Left colon (tissue), 2 donors: ENCODE measurements around the gene IQSEC1. TPM values are rescaled to one million over a fixed set of nuclear protein-coding genes. Genes with fewer than 3 reads are reported as not detected.
A peak's percentile ranks its signal among the peaks of the same experiment; 100 is the strongest.

Source experiments
- ATAC-seq: fragments of 200-7000 bp; cut with Tn5 transposase; one replicate; pipeline ENCODE4 v1.9.1; 2020; ENCODE audit warnings: mild to moderate bottlenecking, moderate library complexity
- DNase-seq, 2 donors: peaks; one replicate each; pipeline ENCODE4 v3.0.0-alpha.2; 2020
- intact Hi-C, 2 donors: fragments of 100-400 bp; cut with DNase I in 1 of 2; cut with micrococcal nuclease in 1 of 2; formaldehyde crosslinking; loops; one replicate each; pipeline versions ENCODE4 v1.11.2 to v1.14.0; 2022; cut with DNase I, micrococcal nuclease
- total RNA-seq, 2 donors: library from RNA; stranded (reverse); fragmentation: NEBNext Ultra II Directional; extraction: Animal tissue kit (Norgen Biotek cat#: 25700); gene quantifications; one replicate each; pipeline ENCODE4 v1.2.1, GENCODE V29; 2021
- donor health status: DM: no; HTN: no; CAD: no.
- donor health status: DM: yes; HTN: yes; CAD: no.

IQSEC1 gene
- total RNA-seq, 2 donors from 2014 or later: 17.2 to 23.6 TPM

DNA sequence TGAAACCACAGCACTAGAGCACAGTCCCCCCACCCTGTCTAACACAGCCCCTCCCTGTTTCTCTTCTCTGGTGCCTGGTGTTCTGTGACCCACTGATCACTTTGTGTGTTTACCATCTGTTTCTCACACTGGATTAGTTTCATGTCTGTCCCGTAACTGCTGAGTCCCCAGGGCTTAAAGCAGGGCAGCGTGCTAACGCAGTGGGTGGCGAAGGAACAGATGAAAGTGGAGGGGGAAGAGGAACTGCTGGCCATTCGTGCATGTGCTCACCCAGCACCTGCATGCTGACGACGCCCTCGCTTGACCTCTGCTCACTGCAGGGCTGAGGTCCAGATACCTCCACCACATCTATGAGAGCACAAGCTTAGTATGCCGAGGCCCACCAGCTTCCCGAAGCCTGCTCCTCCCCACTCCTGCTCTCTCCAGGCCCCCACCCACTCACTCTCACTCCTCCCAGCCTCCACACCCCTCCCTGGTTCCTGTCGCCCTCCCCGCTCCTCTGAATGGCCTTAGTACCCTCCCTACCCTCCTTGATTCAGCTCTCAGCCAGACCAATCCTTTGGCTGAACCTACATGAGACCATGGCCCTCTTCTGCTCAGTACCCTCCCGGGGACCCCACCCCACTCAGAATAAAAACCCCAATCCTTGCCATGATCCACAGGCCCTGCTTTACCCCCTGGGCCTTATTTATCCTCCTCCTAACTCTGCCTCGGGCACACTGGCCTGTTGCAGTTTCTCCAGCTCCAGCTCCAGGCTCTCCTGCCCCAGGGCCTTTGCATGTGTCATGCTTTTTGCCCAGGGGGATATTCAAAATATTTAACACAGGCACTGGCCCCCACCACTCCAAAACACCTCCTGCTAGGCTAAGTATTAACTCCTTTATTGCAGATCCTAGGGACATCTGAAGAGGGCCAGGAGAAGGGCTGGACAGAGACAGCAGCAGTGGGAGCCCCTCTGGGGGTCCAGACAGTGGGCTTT, 15.1 kb upstream of the IQSEC1 start:
- intact Hi-C loops: no loop called here
- DNase-seq (peak in 1 of 2 donors; percentile 35), ATAC-seq (no peak)

DNA sequence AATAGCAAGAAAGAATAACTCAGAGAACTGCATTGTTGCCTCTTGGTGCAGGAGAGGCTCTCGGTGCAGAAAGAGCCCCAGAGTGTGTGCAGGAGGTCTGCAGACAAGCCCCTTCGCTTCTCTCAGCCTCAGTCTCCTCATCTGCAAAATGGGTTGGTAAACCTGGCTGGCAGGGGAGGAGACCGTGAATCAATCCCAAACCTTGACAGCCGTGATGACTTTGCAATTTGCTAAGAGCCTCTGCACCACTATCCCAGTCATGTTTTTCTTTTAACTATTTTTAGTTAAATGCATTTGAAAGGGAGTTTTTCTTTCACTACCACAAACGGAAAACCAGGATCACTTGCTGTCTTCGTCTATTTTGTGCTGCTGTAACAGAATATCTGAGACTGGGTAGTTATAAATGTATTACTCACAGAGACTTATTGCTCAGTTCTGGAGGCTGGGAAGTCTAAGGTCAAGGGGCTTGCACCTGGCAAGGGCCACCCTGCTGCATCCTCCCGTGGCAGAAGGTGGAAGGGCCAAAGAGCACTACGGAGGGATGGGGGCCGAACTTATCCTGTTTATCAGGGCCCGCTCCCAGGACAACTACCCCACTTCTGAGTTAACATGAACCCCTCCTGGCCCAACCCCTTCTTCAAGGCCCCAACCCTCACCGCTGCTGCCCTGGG, 14.2 kb upstream of the IQSEC1 start:
- no peak for DNase-seq
- intact Hi-C loops: no loop called here
- no peak for ATAC-seq

DNA sequence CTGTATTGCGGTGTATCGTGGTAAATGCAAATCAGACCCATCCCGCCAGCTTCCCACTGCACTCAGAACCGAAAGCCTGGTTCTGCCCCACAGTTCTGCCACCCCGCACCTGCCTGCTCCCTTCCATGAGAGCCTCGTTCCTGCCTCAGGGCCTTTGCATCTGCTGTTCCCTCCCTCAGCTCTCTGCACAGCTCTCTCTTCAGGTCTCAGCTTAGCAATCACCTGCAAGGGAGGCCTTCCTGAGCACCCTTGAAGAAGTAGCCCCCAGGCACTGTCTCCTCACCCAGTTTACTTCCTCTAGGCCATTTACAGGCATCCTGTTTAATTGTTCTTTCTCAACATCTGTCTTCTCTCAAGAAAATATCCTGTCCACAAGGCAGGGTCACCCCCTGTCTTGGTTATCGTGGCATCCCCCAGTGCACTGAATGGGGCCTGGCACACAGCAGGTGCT, 13.3 kb upstream of the IQSEC1 start:
- ATAC-seq: no peak
- DNase-seq: no peak
- intact Hi-C loops: no loop called here

DNA sequence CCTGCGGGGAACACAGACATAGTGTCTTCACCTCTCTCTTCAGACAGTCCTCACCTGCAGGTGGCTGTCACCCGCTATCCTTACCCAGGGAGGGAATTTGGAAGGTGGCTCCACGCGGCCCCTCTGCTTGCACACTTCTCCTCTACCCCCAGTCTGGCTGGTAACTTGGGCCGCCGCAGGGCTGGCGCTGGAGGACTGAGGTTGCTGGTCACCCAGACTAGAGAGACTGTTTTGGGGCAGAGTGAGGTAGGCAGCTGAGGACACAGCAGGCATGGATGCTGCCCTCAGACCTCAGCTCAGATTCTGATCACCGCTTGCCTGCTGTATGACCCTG, 12.6 kb upstream of the IQSEC1 start:
- no peak for DNase-seq
- intact Hi-C loops: no loop called here
- ATAC-seq: no peak

- DNase-seq: no peak
- intact Hi-C loops: no loop called here
- no peak for ATAC-seq
Observed at GRCh38 chr3:13085081-13085845, 12.0 kb upstream of the IQSEC1 start.

DNA sequence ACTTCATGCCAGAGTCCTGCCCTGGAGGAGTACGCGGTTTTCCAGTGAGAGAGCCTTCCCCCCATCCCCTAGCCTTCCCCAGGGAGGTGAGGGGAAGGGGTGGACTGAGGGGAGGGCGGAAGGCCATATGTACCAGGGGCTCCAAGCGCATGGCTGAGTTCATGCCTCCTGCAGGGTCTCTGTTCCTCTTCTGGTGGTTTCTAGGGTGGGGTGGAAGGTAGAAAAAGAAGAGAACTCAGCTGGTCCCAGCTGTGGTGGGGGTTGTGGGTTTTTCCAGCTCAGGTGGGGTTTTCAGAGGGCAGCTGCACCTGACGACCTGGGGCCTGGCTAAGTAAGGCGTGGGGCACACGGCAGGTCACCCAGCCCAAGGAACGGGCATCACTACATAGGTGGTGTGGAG, 10.7 kb upstream of the IQSEC1 start:
- intact Hi-C loops: no loop called here
- ATAC-seq: no peak
- DNase-seq: no peak

- intact Hi-C loops: no loop called here
- DNase-seq: no peak
- ATAC-seq: no peak
Observed at GRCh38 chr3:13083254-13083653, 10.0 kb upstream of the IQSEC1 start.

GRCh38 chr3:13082677-13083076, 9.4 kb upstream of the IQSEC1 start:
- ATAC-seq: no peak
- no peak for DNase-seq
- intact Hi-C loops: no loop called here

- no peak for DNase-seq
- no peak for ATAC-seq
- intact Hi-C loops: no loop called here
Observed at GRCh38 chr3:13081603-13082360, 8.6 kb upstream of the IQSEC1 start.

- intact Hi-C loops: no loop called here
- DNase-seq: no peak
- ATAC-seq: no peak
Observed at GRCh38 chr3:13080591-13080990, 7.4 kb upstream of the IQSEC1 start.

DNA sequence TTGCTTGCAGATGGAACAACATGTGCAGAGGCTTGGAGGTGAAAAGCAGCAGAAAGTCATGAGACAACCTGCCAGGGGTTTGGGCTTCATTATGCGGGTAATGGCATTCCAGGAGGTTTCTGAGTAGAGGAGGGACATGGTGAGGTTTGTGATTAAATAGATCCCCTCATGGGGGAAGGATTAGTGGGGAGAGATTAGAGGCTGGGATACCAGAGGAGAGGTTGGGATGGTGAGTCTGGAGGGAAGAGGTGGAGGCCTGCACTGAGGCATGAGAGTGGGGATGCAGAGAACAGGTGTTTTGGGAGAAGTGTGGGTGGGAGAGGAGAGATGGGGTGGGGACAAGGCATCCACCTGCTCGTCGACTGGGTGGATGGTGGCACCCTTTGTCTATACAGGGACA, 6.8 kb upstream of the IQSEC1 start:
- DNase-seq: no peak
- intact Hi-C loops: no loop called here
- no peak for ATAC-seq

DNA sequence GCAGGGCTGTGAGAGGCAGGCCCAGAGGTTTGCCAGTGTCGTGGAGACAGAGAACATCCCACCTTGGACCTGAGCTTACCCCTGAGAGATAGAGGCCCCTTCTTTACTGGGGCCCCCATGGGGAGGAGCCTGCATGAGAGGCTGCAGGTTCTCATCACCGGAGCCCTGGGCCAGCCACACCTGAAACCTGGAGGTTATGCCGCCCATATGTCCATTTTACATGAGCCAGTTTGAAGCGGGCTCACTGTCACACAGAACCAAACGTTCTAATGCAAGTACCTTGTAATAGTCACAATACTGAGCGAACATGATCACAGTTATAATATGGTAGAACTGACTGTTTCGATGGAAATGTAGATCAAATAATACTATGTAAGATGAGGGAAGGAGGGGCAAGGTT, 6.3 kb upstream of the IQSEC1 start:
- ATAC-seq: no peak
- intact Hi-C loops: no loop called here

DNA sequence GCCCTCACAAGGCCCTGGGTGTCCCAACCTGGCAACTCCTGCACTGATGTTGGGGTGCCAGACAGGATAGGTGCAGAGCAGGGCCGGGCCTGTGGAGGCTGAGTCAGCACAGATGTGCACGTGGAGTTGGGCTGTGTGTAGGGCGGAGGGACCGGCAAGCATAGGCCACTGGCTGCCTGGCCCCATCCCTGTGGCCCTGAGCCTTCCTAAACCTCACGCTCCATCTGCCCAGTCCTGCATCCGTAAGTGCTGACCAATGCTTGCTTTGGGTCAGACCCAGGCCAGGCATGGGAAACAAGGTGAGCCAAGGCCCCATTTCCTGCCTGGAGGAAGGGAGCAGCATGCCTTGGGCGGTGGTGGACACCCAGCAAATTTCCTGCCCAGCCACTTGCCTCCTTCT, 5.8 kb upstream of the IQSEC1 start:
- ATAC-seq: no peak
- no peak for DNase-seq
- intact Hi-C loops: no loop called here

More for the DNA sequence above, 6.3 kb upstream of the IQSEC1 start:
- no peak for DNase-seq

DNA sequence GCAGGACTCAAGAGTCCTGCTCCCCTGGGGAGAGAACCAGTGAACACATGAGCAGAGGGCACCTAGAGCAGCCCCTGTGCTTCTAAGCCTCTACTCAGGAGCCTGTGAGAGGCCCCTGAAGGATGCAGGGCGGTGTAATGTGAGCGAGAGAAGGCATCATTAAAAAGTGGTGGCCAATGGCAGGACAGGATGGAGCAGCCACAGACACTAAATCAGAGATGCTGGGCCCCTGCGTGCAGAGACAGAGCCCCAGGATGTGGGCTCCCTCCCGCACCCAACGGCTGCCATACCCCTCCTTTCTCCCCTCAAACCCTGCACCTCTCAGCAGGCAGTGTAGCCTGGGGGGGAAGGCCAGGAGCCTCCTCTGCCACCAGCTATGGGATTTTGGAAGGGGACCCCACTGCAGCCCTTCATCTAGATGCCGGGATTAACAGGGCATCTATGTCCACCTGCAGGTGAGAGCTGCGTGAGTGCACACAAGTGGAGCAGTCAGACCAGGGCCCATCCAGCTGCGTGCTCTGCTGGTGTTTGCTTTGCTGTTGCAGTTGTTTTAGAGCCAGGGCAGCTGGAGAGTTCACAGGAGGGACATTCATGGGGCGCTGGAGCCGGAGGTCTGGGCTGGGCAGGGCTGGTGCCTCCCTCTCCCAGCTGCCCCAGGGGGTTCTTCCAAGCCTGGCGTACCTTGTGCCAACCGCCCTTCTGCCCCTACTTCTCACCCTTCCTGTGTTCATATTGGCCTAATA, 5.1 kb upstream of the IQSEC1 start:
- ATAC-seq (no peak), DNase-seq (no peak)
- intact Hi-C loops: no loop called here

DNA sequence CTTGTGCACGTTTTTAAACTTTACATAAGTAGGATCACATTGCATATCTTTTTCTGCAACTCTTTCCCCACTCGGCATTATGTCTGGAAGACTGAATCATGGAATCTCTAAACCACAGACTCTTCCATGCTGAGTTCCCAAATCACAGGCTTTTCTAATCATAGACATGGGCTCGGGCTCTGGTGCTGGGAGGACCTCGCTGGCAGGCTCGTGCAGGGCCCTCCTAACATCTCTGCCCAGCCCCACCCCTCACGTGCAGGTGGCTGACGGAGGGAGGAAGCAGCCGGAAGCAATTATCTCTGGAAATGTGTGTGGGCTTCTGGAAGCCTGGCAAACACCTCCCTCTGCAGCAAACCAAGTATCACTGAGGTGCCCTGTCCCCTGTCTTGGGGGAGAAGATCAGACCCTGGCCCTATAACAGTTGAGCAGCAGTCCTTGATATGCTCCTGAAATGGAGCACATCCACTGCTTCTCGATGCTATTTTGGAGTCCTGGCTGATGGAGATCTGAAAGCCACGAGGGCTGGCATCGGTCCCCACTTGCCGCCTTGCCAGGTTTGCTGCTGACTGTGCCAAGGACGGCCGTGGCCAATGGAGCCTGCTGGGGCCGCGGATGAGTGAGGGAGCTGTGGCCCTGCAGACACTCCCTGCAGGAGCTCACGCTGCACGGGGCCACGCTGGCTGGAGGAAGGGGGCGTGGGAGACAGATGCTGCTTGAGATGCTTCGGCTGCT, 4.4 kb upstream of the IQSEC1 start:
- intact Hi-C loops: no loop called here
- no peak for DNase-seq
- ATAC-seq: peak; percentile 44

- ATAC-seq (no peak), DNase-seq (no peak)
- intact Hi-C loops: no loop called here
Observed at GRCh38 chr3:13075986-13076654, 2.9 kb upstream of the IQSEC1 start.

- intact Hi-C loops: no loop called here
- no peak for DNase-seq
- ATAC-seq: no peak
Observed at GRCh38 chr3:13075318-13075717, 2.1 kb upstream of the IQSEC1 start.
